GM12878 (cell line): ENCODE results near the gene MOCS1. TPM values are rescaled to one million over a fixed set of nuclear protein-coding genes. Genes with fewer than 3 reads are reported as not detected.

ENCODE experiments used
- ATAC-seq: fragments of 200-7000 bp; cut with Tn5 transposase; 3 replicates; pipeline ENCODE4 v1.9.1; 2020; ENCODE audit warnings: mild to moderate bottlenecking, moderate library complexity
- BruUV-seq: library from RNA; stranded (reverse); fragments of 400-500 nt; replicated peaks from 2 replicates; lab custom pipeline; 2021; lab: Mats Ljungman, UMichigan
- CTCF ChIA-PET: fragments of 300-600 bp; sonication (Branson Sonifier 250); formaldehyde crosslinking; extraction: SDS; loops from one replicate; lab custom pipeline; 2021; ENCODE audit warnings: inconsistent platforms; lab: Yijun Ruan, JAX
- POLR2A ChIA-PET: fragments of 350-600 bp; formaldehyde crosslinking; extraction: SDS; loops from one replicate; lab custom pipeline; 2021; ENCODE audit warnings: inconsistent platforms; lab: Charles Lee
- RAD21 ChIA-PET: fragments of 300-600 bp; sonication (Branson Sonifier 250); formaldehyde crosslinking; loops from one replicate; lab custom pipeline; 2023; ENCODE audit warnings: antibody characterized with exemption; ENCODE audit not compliant: unreplicated experiment; lab: Charles Lee
- SMC1A ChIA-PET: fragments of 300-600 bp; sonication (Branson Sonifier 250); formaldehyde crosslinking; loops from one replicate; lab custom pipeline; 2023; ENCODE audit not compliant: unreplicated experiment, uncharacterized antibody; lab: Charles Lee
- DNase-seq: peaks from one replicate; pipeline ENCODE4 v3.0.0-alpha.2; 2011; ENCODE audit warnings: low read depth, low spot score
- FAIRE-seq: peaks from 3 replicates; lab custom pipeline; 2011; peaks lifted over from hg19 to GRCh38; lab: Jason Lieb, UNC
- H2AFZ ChIP-seq: 2 replicates; pipeline ENCODE4 v1.6.0; 2011; ENCODE audit warnings: low read depth, low read length, control low read depth; ENCODE audit not compliant: control insufficient read depth
- H3K27ac ChIP-seq: 2 replicates; pipeline ENCODE4 v1.5.1; 2011; ENCODE audit warnings: control low read depth; ENCODE audit not compliant: control insufficient read depth, insufficient read depth
- H3K27me3 ChIP-seq, 2 experiments: replicated peaks in 1 of 2; 2 replicates each; pipeline versions ENCODE4 v1.6.0 to v1.6.1; 2011; ENCODE audit warnings: low read length in 1 of 2; ENCODE audit not compliant: control insufficient read depth in 2 of 2, insufficient read depth in 2 of 2
- H3K36me3 ChIP-seq, 2 experiments: 2 replicates each; pipeline ENCODE4 v1.5.1; 2011; ENCODE audit warnings: low read length in 1 of 2; ENCODE audit not compliant: control insufficient read depth in 2 of 2, insufficient read depth in 2 of 2
- H3K4me1 ChIP-seq: 2 replicates; pipeline ENCODE4 v1.6.1; 2011; ENCODE audit warnings: mild to moderate bottlenecking, low read length, moderate library complexity, mixed read lengths; ENCODE audit not compliant: control insufficient read depth, insufficient read depth
- H3K4me2 ChIP-seq: 2 replicates; pipeline ENCODE4 v1.6.0; 2011; ENCODE audit warnings: control low read depth; ENCODE audit not compliant: control insufficient read depth, insufficient read depth
- H3K4me3 ChIP-seq: fragments of 200-600 bp; sonication (generic); 2 replicates; pipeline ENCODE4 v1.5.1; 2016
- H3K79me2 ChIP-seq: 2 replicates; pipeline ENCODE4 v1.6.0; 2011; ENCODE audit warnings: low read length; ENCODE audit not compliant: control insufficient read depth, insufficient read depth
- H3K9ac ChIP-seq: 2 replicates; pipeline ENCODE4 v1.8.0; 2011; ENCODE audit warnings: low read length, control low read depth, mixed read lengths; ENCODE audit not compliant: control insufficient read depth, insufficient read depth
- H3K9me3 ChIP-seq: replicated peaks from 3 replicates; pipeline ENCODE4 v1.5.1; 2011; ENCODE audit warnings: mild to moderate bottlenecking, low read length; ENCODE audit not compliant: control insufficient read depth, insufficient read depth
- H4K20me1 ChIP-seq: 2 replicates; pipeline ENCODE4 v1.6.0; 2011; ENCODE audit not compliant: control insufficient read depth, insufficient read depth
- ATF7 ChIP-seq: fragments of 450-650 bp; IDR thresholded peaks from 2 replicates; pipeline ENCODE4 v1.6.1; 2016; ENCODE audit warnings: low read depth, mild to moderate bottlenecking
- BACH1 ChIP-seq: fragments of 450-650 bp; IDR thresholded peaks from 2 replicates; pipeline ENCODE4 v1.6.1; 2017; ENCODE audit warnings: mild to moderate bottlenecking, borderline replicate concordance
- CBX5 ChIP-seq: sonication (generic); IDR thresholded peaks from 2 replicates; pipeline ENCODE4 v1.6.1; 2016; ENCODE audit warnings: low read depth, moderate library complexity, mild to moderate bottlenecking, inconsistent platforms
- EED ChIP-seq: sonication (generic); IDR thresholded peaks from 2 replicates; pipeline ENCODE4 v1.6.1; 2016; ENCODE audit warnings: antibody characterized with exemption, low read depth
- EZH2 ChIP-seq: IDR thresholded peaks from 2 replicates; pipeline ENCODE4 v1.6.1; 2012; ENCODE audit warnings: low read depth, mild to moderate bottlenecking, control low read depth, inconsistent platforms, low read length, borderline replicate concordance; ENCODE audit not compliant: control insufficient read depth
- HDAC6 ChIP-seq: fragments of 200-600 bp; sonication (generic); IDR thresholded peaks from one replicate; pipeline ENCODE4 v1.8.0; 2017; ENCODE audit warnings: antibody characterized with exemption; ENCODE audit not compliant: unreplicated experiment
- JUND ChIP-seq: IDR thresholded peaks from 2 replicates; pipeline ENCODE4 v1.6.1; 2012; ENCODE audit warnings: low read depth, mild to moderate bottlenecking, low read length, improper control_type of control experiment, moderate library complexity
- MEF2A ChIP-seq: IDR thresholded peaks from 2 replicates; pipeline ENCODE4 v1.6.1; 2011; ENCODE audit warnings: low read depth, mild to moderate bottlenecking, low read length, moderate library complexity; ENCODE audit not compliant: insufficient read depth
- NFYB ChIP-seq: IDR thresholded peaks from 2 replicates; pipeline ENCODE4 v1.6.1; 2011; ENCODE audit warnings: low read depth, mild to moderate bottlenecking, low read length, improper control_type of control experiment, moderate library complexity; ENCODE audit not compliant: insufficient read depth
- NR2C1 ChIP-seq: fragments of 450-650 bp; IDR thresholded peaks from 2 replicates; pipeline ENCODE4 v1.6.1; 2017; ENCODE audit warnings: antibody characterized with exemption, mild to moderate bottlenecking, moderate library complexity
- POLR2AphosphoS5 ChIP-seq: IDR thresholded peaks from 2 replicates; pipeline ENCODE4 v1.6.1; 2011; ENCODE audit warnings: mild to moderate bottlenecking, low read length, inconsistent platforms
- RUNX3 ChIP-seq: IDR thresholded peaks from 2 replicates; pipeline ENCODE4 v1.6.1; 2012; ENCODE audit warnings: low read length, inconsistent platforms
- TARDBP ChIP-seq: IDR thresholded peaks from 2 replicates; pipeline ENCODE4 v1.6.1; 2016; ENCODE audit warnings: borderline replicate concordance
- TCF3 ChIP-seq: IDR thresholded peaks from 2 replicates; pipeline ENCODE4 v1.6.1; 2012; ENCODE audit warnings: low read depth, mild to moderate bottlenecking, low read length, borderline replicate concordance; ENCODE audit not compliant: insufficient read depth
- YBX1 ChIP-seq: fragments of 450-650 bp; IDR thresholded peaks from 2 replicates; pipeline ENCODE4 v1.6.1; 2016; ENCODE audit warnings: antibody characterized with exemption
- ZNF384 ChIP-seq: IDR thresholded peaks from 2 replicates; pipeline ENCODE4 v1.6.1; 2012; ENCODE audit warnings: low read depth, mild to moderate bottlenecking, low read length, improper control_type of control experiment, borderline replicate concordance
- WGBS: methylation state at CpG from one replicate; pipeline ENCODE4 v1.1.6; 2016; ENCODE audit warnings: low lambda C conversion rate; ENCODE audit not compliant: insufficient replicate concordance, insufficient coverage; ENCODE audit errors: missing lambda C conversion rate; 5-methylcytosine and 5-hydroxymethylcytosine counted together
- in situ Hi-C: fragments of 300-500 bp; cut with MboI; formaldehyde crosslinking; loops from 9 replicates; pipeline ENCODE4 v1.14.3; 2018; ENCODE audit warnings: mixed read lengths
- intact Hi-C: fragments of 100-400 bp; cut with micrococcal nuclease; formaldehyde crosslinking; loops from one replicate; pipeline ENCODE4 v1.14.2; 2022; ENCODE audit not compliant: unreplicated experiment
- polyA plus RNA-seq, 11 experiments: library from polyadenylated mRNA; depleted of rRNA in 4 of 11; unstranded in 6 of 11; stranded (reverse) in 5 of 11; fragments of >200 nt; fragmentation: Nextera tagmentation in 4 of 11; fragmentation: Illumina TruSeq in 1 of 11; extraction: Ambion mirVana in 4 of 11; extraction: Trizol in 1 of 11; gene quantifications; 1 replicate in 1 of 11; 2 replicates in 10 of 11; pipeline versions ENCODE4 v1.2.1 to v1.2.3, GENCODE V29; 2011 to 2016; ENCODE audit warnings: inconsistent platforms in 2 of 11, missing spikeins in 2 of 11, low read depth in 1 of 11
- total RNA-seq, 4 experiments: library from RNA; depleted of rRNA in 3 of 4; stranded (reverse); fragments of >200 nt in 3 of 4; fragmentation: Illumina TruSeq in 1 of 4; extraction: Trizol in 1 of 4; gene quantifications; 2 replicates each; pipeline versions ENCODE4 v1.2.1 to v1.2.3, GENCODE V29; 2013 to 2021
- TF ChIP-seq, protein P1 (sequence below): fragments of 150-350 bp; IDR thresholded peaks from 2 replicates; pipeline ENCODE4 v1.6.1; 2014; ENCODE audit warnings: mild to moderate bottlenecking, low read depth, low read length

MOCS1 gene
- total and polyA plus RNA-seq, 10 of the 15 experiments (the other 5 are each of a cell fraction or from before 2014, with no cell fraction given) = 0.02 to 5.4 (median 0.16) TPM; not detected in 2

DNA sequence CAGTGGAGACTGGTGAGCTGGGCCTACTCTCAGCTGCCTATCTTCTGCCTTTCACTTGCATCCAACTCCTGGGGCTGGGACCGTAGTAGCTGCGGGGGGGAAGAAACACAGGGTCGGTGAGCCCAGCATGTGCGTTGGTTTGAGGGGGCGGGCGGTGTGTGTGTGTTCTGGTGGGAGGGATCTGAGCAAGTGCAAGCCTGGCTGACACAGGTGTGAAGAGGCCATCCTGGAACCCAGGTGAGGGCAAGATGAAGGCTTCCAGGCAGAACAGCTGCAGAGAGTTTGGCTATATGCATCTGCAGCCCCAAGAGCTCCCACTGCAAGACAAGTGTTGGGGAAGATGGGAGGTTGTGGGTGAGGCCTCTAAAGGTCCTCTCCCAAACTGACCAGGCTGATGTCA is 30.6 kb downstream of the MOCS1 start:
- peaks cover 0 to 1% of the 10 kb centered on the region in 2 experiments; a peak in 1 of 4 replicates for H3K27me3 ChIP-seq
- POLR2A ChIA-PET = no interaction called here
- H3K9me3 ChIP-seq = no peaks in the 10 kb centered on the region
- FAIRE-seq (no peak), ATAC-seq (no peak)
- no peak overlapping the region for H3K9ac ChIP-seq
- RAD21 ChIA-PET = interaction anchor here (1.2 to 1.3 kb wide), 2 partner anchors 37 to 404 kb away, joined by 3 to 5 read pairs; no protein-coding TSS in a partner anchor
- no peak overlapping the region for H3K27ac ChIP-seq
- SMC1A ChIA-PET = interaction anchor here (0.7 to 1.7 kb wide), 2 partner anchors 46 to 430 kb away, joined by 3 read pairs; no protein-coding TSS in a partner anchor
- no peak overlapping the region for H3K4me2 ChIP-seq
- CTCF ChIA-PET = interaction anchor here (1.2 to 1.7 kb wide), 2 partner anchors 113 to 535 kb away, joined by 3 to 6 read pairs; no protein-coding TSS in a partner anchor
- no peak overlapping the region for H3K4me3 ChIP-seq
- no peaks in the 10 kb centered on the region for H3K79me2 ChIP-seq
- no TSS peak for BruUV-seq
- TF ChIP-seq NR2C1 (no peak), TCF3 (no peak), ATF7 (no peak), RUNX3 (no peak), NFYB (no peak), TARDBP (no peak), CBX5 (no peak), HDAC6 (no peak), POLR2AphosphoS5 (no peak), EED (no peak), MEF2A (no peak), JUND (no peak), EZH2 (no peak), BACH1 (no peak), YBX1 (no peak), ZNF384 (no peak)
- TF ChIP-seq, protein P1, sequence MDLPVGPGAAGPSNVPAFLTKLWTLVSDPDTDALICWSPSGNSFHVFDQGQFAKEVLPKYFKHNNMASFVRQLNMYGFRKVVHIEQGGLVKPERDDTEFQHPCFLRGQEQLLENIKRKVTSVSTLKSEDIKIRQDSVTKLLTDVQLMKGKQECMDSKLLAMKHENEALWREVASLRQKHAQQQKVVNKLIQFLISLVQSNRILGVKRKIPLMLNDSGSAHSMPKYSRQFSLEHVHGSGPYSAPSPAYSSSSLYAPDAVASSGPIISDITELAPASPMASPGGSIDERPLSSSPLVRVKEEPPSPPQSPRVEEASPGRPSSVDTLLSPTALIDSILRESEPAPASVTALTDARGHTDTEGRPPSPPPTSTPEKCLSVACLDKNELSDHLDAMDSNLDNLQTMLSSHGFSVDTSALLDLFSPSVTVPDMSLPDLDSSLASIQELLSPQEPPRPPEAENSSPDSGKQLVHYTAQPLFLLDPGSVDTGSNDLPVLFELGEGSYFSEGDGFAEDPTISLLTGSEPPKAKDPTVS = no peak
- TF ChIP-seq, all 136 proteins: peak for 0
- in situ Hi-C loops (no loop called here), intact Hi-C loops (no loop called here)
- H3K4me1 ChIP-seq = no peaks in the 10 kb centered on the region
- H2AFZ ChIP-seq = no peak overlapping the region
- no peak for DNase-seq
- WGBS = 82% methylated on average over 6 of the region's 6 CpGs
- H3K36me3 ChIP-seq = no peaks in the 10 kb centered on the region
- no peaks in the 10 kb centered on the region for H4K20me1 ChIP-seq
